ENCODE measurements around the gene SON. TPM values are rescaled to one million over a fixed set of nuclear protein-coding genes. Genes with fewer than 3 reads are reported as not detected.
"Not testable (repeated sequence)": the region's sequence is repeated elsewhere in the genome, so short reads cannot be mapped to it uniquely, and the experiment has no call there.

SON gene
- total RNA-seq (2014; rRNA removed; shearing (Covaris generic)): 68.1 and 76.1 TPM in 2 replicates
- 75.5 and 81.9 TPM in 2 replicates for polyA plus RNA-seq (2014; cell fraction: nucleus; rRNA removed)

DNA sequence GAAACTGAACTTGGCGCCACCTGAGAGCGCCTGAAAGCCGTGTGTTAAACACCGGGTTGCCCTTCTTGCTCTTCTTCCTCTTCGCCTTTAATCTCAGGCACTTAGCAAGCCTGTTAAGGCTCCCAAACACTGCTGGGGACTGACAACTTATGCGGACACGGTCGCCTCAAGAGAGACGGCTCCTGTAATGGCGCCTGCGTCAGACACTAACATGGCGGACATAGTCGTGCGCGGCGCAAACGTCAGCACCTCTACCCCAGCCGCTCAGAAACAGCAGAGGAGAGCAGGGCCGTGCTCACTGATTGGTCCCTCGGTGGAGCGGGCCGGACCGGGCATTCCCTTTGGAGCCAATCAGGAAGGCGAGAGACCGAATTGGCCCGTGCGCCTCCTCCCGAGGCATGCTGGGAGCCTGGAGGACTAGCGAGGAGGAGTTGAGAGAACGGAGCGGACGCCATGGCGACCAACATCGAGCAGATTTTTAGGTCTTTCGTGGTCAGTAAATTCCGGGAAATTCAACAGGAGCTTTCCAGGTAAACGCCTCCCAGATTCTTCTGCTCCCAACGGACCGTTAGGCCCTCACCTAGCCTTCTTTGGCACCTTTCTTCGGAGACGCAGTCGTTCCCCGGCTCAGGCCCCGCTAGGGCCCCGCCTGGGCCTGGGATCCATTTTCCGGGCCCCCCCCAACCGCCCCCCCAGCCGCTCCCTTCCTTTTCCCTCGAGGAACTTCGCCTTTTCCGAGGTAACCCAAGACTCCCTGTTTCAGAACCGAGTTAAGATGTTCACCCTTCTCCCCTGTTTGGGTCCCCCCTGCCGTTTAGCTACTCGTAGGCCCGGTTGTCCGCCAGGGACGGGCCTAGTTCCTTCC lies at the start of gene SON:
SON (plus strand) TSS at position 399 of the 865 bp plus-strand sequence; CDS start at position 454, 55 bp downstream.
- DNase-seq (ENCODE audit: extremely low read depth, low read depth): peak; percentile 97

DNA sequence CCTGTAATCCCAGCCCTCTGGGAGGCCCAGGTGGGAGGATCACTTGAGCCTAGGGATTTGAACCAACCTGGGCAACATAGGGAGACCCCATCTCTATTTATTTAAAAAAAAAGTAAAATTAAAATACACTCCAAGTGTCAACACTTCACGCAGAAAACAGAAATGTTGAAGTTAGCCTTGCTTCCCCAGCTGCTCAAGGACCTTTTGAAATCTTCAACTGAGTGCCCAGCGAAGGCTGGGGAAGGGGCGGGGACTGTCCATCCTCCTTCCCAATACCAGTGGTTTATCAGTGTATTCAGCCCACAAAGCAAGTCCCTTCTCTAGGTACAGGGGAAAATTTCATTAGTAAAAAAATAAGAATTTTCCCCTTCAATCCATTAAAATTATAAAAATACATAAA lies 49.1 kb upstream of the SON start:
- DNase-seq (ENCODE audit: extremely low read depth, low read depth): no peak

DNA sequence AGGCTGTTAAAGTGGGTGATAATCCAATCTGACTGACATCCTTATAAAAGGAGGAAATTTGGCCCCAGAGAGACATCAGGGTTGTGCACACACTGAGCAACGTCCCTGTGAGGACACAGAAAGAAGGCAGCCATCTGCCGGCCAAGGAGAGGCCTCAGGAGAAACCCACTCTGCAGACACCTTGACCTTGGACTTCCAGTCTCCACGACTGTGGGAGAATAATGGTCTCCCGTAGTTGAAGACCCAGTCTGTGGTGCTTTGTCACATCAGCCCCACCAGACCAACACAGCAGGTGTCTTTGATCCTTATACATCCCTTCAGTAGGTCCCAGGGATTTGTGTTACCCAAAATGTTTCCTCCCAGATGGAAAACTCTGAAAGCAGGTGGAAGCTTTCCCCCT lies 47.1 kb upstream of the SON start:
- DNase-seq (ENCODE audit: extremely low read depth, low read depth): no peak

- DNase-seq (ENCODE audit: extremely low read depth, low read depth): no peak
These were observed 46.5 kb upstream of the SON start for GRCh38 chr21:33496345-33496744.

DNA sequence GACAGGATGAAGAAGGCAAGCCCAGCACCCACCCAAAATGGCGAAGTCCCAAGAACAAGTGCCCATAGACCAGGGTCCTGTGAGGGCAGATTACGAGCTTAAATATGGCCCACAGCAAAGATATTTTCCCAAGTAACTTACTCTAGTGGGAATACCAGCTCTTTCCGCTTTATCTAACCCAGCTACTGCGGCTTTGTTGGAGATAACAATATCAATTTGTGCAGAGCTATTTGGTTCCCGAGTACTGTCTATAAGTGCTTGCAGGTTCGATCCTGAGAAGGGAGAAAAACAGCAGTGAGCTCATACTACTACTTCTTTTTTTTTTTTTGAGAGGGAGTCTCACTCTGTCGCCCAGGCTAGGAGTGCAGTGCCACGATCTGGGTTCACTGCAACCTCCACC lies 37.0 kb upstream of the SON start:
- DNase-seq (ENCODE audit: extremely low read depth, low read depth): no peak

DNA sequence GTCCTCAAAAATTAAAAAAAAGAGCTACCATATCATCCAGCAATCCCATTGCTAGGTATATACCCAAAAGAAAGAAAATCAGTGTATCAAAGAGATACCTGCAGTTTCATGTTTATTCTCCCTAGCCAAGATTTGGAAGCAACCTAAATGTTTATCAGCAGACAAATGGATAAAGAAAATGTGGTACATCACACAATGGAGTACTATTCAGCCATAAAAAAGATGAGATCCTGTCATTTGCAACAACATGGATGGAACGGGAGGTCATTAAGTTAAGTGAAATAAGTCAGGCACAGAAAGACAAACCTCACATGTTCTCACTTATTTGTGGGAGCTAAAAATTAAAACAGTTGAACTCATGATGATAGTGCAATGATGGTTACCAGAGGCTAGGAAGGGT lies 35.8 kb upstream of the SON start:
- DNase-seq (ENCODE audit: extremely low read depth, low read depth): not testable (repeated sequence)

GRCh38 chr21:33510826-33511225 lies 32.0 kb upstream of the SON start:
- no peak for DNase-seq (ENCODE audit: extremely low read depth, low read depth)

GRCh38 chr21:33511639-33512038 lies 31.2 kb upstream of the SON start:
- DNase-seq (ENCODE audit: extremely low read depth, low read depth): no peak

GRCh38 chr21:33512481-33512880 lies 30.4 kb upstream of the SON start:
- no peak for DNase-seq (ENCODE audit: extremely low read depth, low read depth)

DNA sequence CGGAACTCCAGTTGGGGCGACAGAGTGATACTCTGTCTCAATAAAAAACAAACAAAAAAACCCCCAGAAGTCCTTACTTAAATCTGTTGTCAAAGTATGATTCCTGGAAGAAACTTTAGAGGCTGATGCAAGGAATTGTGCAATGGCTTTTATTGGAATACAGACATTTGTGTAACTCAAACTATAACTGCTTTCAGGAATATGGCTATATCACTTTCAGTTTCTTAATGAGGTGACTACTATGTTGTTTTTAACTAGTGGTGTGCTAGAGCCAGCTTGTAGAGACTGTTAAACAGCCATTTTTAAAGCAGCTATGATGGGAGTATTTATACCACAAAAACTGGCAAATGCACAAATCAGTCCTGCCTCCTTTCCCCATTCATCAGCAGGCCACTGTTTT lies 28.6 kb upstream of the SON start:
- no peak for DNase-seq (ENCODE audit: extremely low read depth, low read depth)

- no peak for DNase-seq (ENCODE audit: extremely low read depth, low read depth)
These were observed 23.9 kb upstream of the SON start for GRCh38 chr21:33518899-33519298.

DNA sequence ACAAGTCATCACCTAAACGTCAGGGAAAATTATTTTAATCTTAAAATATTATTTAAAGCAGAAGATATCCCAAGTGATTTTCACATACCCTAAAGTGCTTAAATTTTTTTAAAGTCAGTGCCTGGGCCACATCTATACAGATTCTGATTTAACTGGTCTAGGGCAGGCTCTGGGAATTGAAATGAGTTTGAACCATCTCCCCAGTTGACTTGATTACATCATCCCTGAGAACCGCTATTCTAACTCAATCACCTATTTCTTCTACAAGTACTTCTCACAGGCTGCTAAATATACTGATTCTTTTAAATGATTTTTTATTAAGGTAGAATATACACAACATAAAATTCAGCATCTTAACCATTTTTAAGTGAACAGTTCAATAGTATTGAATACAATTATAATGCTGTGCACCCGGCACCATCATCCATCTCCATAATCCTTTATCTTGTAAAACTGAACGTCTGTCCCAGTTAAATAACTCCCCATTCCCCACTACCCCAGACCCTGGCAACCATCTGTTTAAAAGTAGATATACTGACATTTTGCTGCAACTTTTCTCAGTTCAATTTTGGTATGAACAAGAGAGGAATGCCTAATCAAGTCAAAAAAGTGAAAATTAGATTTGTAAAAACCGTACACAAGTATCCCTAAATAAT lies 20.4 kb upstream of the SON start:
- DNase-seq (ENCODE audit: extremely low read depth, low read depth): no peak

DNA sequence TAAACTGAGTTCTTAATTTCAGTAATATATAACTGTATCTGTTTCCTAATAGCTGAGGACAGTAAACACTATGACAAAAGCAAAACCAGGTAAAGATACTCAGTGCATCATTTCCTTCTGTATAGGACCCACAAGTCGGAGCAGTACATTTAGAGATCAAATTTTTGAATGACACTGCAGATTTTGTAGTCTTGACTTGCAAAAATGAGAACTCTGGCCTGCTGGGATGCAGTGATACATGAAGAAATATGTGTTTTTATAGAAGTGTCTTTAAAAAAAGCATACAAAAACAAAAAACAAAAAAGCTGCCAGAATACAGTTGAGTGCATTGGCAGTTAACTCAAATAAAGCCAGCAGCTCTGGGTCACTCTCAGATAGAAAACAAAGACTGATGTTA lies 19.9 kb upstream of the SON start:
- DNase-seq (ENCODE audit: extremely low read depth, low read depth): no peak

GRCh38 chr21:33531007-33531406 lies 11.8 kb upstream of the SON start:
- no peak for DNase-seq (ENCODE audit: extremely low read depth, low read depth)

- no peak for DNase-seq (ENCODE audit: extremely low read depth, low read depth)
These were observed 5.6 kb upstream of the SON start for GRCh38 chr21:33537212-33537611.

GRCh38 chr21:33539616-33540015 lies 3.2 kb upstream of the SON start:
- DNase-seq (ENCODE audit: extremely low read depth, low read depth): no peak

DNA sequence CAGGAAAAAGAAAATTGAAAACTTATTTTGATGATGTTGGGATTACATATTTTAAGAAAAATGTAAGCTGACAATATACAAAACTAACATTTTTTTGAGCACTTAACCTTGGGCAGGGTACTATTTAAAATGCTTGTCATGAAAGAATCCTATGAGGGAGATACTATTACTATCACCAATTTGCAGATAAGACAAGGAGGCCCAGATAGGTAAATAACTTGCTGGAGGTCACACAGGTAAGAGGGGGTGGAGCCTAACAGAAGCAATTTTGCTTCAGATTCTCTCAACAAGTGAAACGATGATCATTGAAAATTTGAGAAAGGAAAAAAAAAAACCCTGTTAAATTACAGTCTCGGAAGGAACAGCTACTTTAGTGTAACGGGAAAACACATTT lies 2.1 kb upstream of the SON start:
- no peak for DNase-seq (ENCODE audit: extremely low read depth, low read depth)

DNA sequence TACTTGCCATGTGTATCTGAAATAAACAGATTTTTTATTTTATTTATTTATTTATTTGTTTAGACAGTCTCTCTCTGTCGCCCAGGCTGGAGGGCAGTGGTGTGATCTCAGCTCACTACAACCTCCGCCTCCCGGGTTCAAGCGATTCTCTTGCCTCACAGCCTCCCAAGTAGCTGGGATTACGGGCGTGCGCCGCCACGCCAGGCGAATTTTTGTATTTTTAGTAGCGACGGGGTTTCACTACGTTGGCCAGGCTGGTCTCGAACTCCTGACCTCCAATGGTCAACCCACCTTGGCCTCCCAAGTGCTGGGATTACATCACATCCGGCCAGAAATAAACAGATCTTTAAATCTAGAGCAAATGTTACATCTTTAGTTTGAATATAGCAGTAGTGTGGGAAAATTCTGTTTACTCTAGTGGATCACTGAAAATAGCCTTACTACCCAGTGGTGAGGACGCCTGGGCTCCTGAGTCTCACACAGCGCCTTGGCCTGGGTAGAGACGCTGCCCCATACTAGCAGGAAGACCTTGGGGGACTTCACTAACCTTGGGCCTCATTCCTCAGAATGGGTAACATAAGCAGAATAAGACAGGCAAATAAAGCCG lies 1.6 kb upstream of the SON start:
- DNase-seq (ENCODE audit: extremely low read depth, low read depth): peak; percentile 6

- peak; percentile 61 for DNase-seq (ENCODE audit: extremely low read depth, low read depth)
These were observed 840 bp upstream of the SON start, which contains the start of gene GART for GRCh38 chr21:33541756-33542639. Gene GART, minus strand, starts transcription at chr21:33542117. Its CDS starts 2,802 bp downstream, at chr21:33539315.

DNA sequence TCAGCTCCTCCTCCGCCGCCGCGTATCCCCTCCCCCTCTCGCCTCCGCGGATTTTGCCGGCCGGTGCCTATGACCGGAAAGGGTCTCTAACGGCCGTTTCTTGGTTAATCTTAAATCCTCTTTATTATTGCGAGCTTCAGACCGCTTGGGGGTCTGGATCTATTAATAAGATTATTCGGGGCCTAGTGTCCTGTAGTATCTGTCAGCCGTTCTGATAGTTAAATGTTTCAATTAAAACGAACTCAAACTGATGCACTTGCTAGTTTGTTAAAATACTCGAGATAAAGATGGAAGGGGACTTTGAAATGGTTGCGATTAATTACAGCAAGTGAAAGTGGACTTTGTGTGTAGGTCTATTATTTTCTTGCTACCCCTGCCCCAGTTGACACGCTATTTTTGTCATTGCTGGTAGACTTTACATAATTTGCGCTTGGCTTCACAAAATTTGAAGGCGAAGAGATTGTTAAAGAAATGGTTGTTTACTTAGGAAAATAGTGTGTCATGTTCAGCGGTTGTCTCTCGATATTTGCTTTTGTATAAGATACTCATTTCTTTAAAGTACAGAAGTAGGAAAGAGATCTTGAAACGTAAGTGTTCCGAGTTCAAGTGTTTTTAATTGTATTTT lies 779 bp downstream of the SON start:
- no peak for DNase-seq (ENCODE audit: extremely low read depth, low read depth)

Data from NCI-H460 (cell line).